DOHH2 (cell line): ENCODE data around the gene CDKN2C.

Experiments
- EZH2phosphoT487 ChIP-seq: fragments of 200-600 bp; sonication (generic); IDR thresholded peaks from 2 replicates; pipeline ENCODE4 v1.6.1; 2017; ENCODE audit warnings: borderline replicate concordance, mild to moderate bottlenecking, antibody characterized with exemption, low read length, moderate library complexity, mixed read lengths
- TF ChIP-seq, protein P1 (sequence below): fragments of 200-600 bp; sonication (generic); IDR thresholded peaks from one replicate; pipeline ENCODE4 v1.5.1; 2014; ENCODE audit warnings: antibody characterized with exemption, mild to moderate bottlenecking, low read depth, low read length; ENCODE audit not compliant: poor library complexity, severe bottlenecking

DNA sequence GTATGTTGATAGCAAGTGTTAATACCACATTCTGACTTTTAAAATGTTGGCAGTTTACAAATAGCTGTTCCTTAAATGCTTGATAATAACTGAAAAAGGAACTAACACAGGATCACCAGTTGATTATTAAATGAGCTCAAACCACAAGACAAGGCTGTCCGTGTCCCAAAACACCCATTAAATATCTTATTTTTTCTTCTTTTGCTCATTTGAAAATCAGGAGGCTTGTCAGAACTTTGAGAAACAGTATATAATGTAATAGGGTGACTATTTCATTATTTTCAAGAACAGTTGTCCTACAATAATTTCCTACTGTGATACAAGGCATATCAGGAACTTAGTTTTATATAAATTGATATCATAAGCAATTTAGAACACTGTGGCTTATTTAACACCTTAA lies 2.7 kb downstream of the CDKN2C start:
- TF ChIP-seq, protein P1, sequence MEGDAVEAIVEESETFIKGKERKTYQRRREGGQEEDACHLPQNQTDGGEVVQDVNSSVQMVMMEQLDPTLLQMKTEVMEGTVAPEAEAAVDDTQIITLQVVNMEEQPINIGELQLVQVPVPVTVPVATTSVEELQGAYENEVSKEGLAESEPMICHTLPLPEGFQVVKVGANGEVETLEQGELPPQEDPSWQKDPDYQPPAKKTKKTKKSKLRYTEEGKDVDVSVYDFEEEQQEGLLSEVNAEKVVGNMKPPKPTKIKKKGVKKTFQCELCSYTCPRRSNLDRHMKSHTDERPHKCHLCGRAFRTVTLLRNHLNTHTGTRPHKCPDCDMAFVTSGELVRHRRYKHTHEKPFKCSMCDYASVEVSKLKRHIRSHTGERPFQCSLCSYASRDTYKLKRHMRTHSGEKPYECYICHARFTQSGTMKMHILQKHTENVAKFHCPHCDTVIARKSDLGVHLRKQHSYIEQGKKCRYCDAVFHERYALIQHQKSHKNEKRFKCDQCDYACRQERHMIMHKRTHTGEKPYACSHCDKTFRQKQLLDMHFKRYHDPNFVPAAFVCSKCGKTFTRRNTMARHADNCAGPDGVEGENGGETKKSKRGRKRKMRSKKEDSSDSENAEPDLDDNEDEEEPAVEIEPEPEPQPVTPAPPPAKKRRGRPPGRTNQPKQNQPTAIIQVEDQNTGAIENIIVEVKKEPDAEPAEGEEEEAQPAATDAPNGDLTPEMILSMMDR = no peak
- TF ChIP-seq EZH2phosphoT487 = no peak
